CD8-positive, alpha-beta memory T cell (primary cell): ENCODE data around the gene CDC37. TPM values are rescaled to one million over a fixed set of nuclear protein-coding genes. Genes with fewer than 3 reads are reported as not detected.
"Not testable (repeated sequence)": the region's sequence is repeated elsewhere in the genome, so short reads cannot be mapped to it uniquely, and the experiment has no call there.

Experiments
- CTCF ChIA-PET: fragments of 350-600 bp; sonication (Branson Sonifier 250); formaldehyde crosslinking; loops from one replicate; lab custom pipeline; 2021; ENCODE audit warnings: antibody characterized with exemption; lab: Charles Lee
- POLR2A ChIA-PET: fragments of 350-600 bp; sonication (Branson Sonifier 250); formaldehyde crosslinking; loops from one replicate; lab custom pipeline; 2021; ENCODE audit warnings: antibody characterized with exemption; lab: Charles Lee
- DNase-seq, 5 donors: peaks; one replicate each; pipeline versions ENCODE4 v3.0.0 to v3.0.0-alpha.2; 2020 to 2022; ENCODE audit warnings: mixed read lengths in 1 of 5
- H3K27ac ChIP-seq: one replicate; pipeline ENCODE4 v1.7.0; 2013; ENCODE audit warnings: low read depth, mild to moderate bottlenecking, low read length, moderate library complexity
- H3K27me3 ChIP-seq: 2 replicates; pipeline ENCODE4 v1.7.0; 2013; ENCODE audit warnings: low read length, mild to moderate bottlenecking; ENCODE audit not compliant: insufficient read depth, poor library complexity, severe bottlenecking
- H3K36me3 ChIP-seq: 2 replicates; pipeline ENCODE4 v1.7.0; 2013; ENCODE audit warnings: mild to moderate bottlenecking, low read length, moderate library complexity; ENCODE audit not compliant: insufficient read depth
- H3K4me1 ChIP-seq: 2 replicates; pipeline ENCODE4 v1.7.0; 2013; ENCODE audit warnings: mild to moderate bottlenecking, low read length, moderate library complexity; ENCODE audit not compliant: insufficient read depth
- H3K4me3 ChIP-seq: 2 replicates; pipeline ENCODE4 v1.7.0; 2013; ENCODE audit warnings: mild to moderate bottlenecking, low read length
- H3K9me3 ChIP-seq: 2 replicates; pipeline ENCODE4 v1.7.0; 2013; ENCODE audit warnings: mild to moderate bottlenecking, low read length
- H3K27ac Mint-ChIP-seq, 8 donors: one replicate each; pipeline ENCODE4 v1.8.0; 2020 to 2021; ENCODE audit warnings: mixed read lengths in 8 of 8, mild to moderate bottlenecking in 6 of 8, inconsistent platforms in 3 of 8, moderate library complexity in 3 of 8
- H3K27me3 Mint-ChIP-seq, 2 donors: one replicate each; pipeline ENCODE4 v1.8.0; 2020 to 2021; ENCODE audit warnings: mixed read lengths in 2 of 2, mild to moderate bottlenecking in 1 of 2, moderate library complexity in 1 of 2
- H3K36me3 Mint-ChIP-seq, 3 donors: one replicate each; pipeline ENCODE4 v1.8.0; 2020 to 2021; ENCODE audit warnings: mixed read lengths in 3 of 3, inconsistent platforms in 1 of 3, mild to moderate bottlenecking in 1 of 3
- H3K4me1 Mint-ChIP-seq, 3 donors: one replicate each; pipeline ENCODE4 v1.8.0; 2020 to 2021; ENCODE audit warnings: mixed read lengths in 3 of 3, inconsistent platforms in 1 of 3, mild to moderate bottlenecking in 1 of 3
- H3K4me3 Mint-ChIP-seq, 7 donors: one replicate each; pipeline ENCODE4 v1.8.0; 2020 to 2021; ENCODE audit warnings: mixed read lengths in 7 of 7, mild to moderate bottlenecking in 6 of 7, moderate library complexity in 4 of 7, inconsistent platforms in 2 of 7
- H3K9me3 Mint-ChIP-seq, 5 donors: one replicate each; pipeline ENCODE4 v1.8.0; 2020 to 2022; ENCODE audit warnings: mixed read lengths in 5 of 5, mild to moderate bottlenecking in 3 of 5, moderate library complexity in 2 of 5, inconsistent platforms in 1 of 5
- polyA plus RNA-seq: library from polyadenylated mRNA; unstranded; fragments of 300-500 nt; fragmentation: Illumina TruSeq; gene quantifications from one replicate; pipeline ENCODE4 v1.2.3, GENCODE V29; 2021
- total RNA-seq, 2 experiments: library from RNA; stranded (reverse); gene quantifications; one replicate each; pipeline ENCODE4 v1.2.3, GENCODE V29; 2021

Gene CDC37
- total and polyA plus RNA-seq, 3 experiments from 2014 or later = 100 to 277 (median 273) TPM

- DNase-seq = no peak
- H3K27me3 ChIP-seq = no peaks in the 10 kb centered on the region
- no peak overlapping the region for H3K4me3 ChIP-seq
- H3K4me1 Mint-ChIP-seq = peaks cover 8 to 12% (median 10%) of the 10 kb centered on the region in 3 donors
- H3K27ac ChIP-seq = no peak overlapping the region
- H3K4me3 Mint-ChIP-seq = no peak overlapping the region
- ChIA-PET CTCF (interaction anchor here (1.0 to 14.7 kb wide), 8 partner anchors 11 to 203 kb away, joined by 3 to 355 read pairs (median 3); partner anchors contain the start of genes ICAM1 and ICAM4), POLR2A (no interaction called here)
- no peaks in the 10 kb centered on the region for H3K27me3 Mint-ChIP-seq
- H3K27ac Mint-ChIP-seq = peak overlapping the region in 1 of 8 donors; percentile 15
- H3K4me1 ChIP-seq = no peaks in the 10 kb centered on the region
- H3K9me3 ChIP-seq = no peaks in the 10 kb centered on the region
- H3K9me3 Mint-ChIP-seq = no peaks in the 10 kb centered on the region
- peaks cover 0 to 67% (median 7%) of the 10 kb centered on the region in 3 donors for H3K36me3 Mint-ChIP-seq
- peaks cover 9% of the 10 kb centered on the region for H3K36me3 ChIP-seq
Measured at GRCh38 chr19:10393137-10393536, 10.2 kb downstream of the CDC37 start.

DNA sequence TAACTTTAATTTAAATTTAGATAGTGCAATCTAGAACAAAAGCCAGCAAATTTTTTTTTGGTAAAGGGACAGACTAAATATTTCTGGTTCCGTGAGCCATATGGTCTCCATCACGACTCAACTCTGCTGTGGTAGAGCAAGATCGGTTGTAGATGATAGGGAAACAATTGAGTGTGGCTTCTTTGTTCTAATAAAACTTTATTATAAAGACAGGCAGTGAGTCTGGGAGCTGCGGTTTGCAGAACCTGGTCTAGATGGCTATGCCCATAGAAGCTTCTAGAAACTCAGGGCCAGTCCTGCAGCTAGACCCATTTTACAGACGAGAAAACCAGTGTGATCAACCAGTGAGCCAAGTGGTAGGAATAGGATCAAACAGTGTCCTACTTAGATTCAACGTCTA, 11.2 kb downstream of the CDC37 start:
- H3K36me3 Mint-ChIP-seq = peaks cover 0 to 61% (median 7%) of the 10 kb centered on the region in 3 donors
- Histone ChIP-seq H3K36me3 (peaks cover 9% of the 10 kb centered on the region), H3K9me3 (no peaks in the 10 kb centered on the region), H3K27ac (no peak overlapping the region), H3K4me1 (no peaks in the 10 kb centered on the region), H3K27me3 (no peaks in the 10 kb centered on the region), H3K4me3 (no peak overlapping the region)
- H3K9me3 Mint-ChIP-seq = no peaks in the 10 kb centered on the region
- CTCF ChIA-PET = interaction anchor here (0.9 to 14.7 kb wide), 10 partner anchors 9 to 133 kb away, joined by 3 to 355 read pairs (median 8); partner anchors contain the start of genes CDC37, ICAM1 and PDE4A
- no peak for DNase-seq
- peaks cover 0 to 6% (median 6%) of the 10 kb centered on the region in 3 donors for H3K4me1 Mint-ChIP-seq
- POLR2A ChIA-PET = interaction anchor here (0.6 to 2.6 kb wide), 2 partner anchors 122 to 125 kb away, joined by 6 to 10 read pairs; no protein-coding TSS in a partner anchor
- H3K27me3 Mint-ChIP-seq = no peaks in the 10 kb centered on the region
- no peak overlapping the region for H3K4me3 Mint-ChIP-seq
- peak overlapping the region in 3 of 8 donors; percentile 32 to 54 (median 50) for H3K27ac Mint-ChIP-seq

DNA sequence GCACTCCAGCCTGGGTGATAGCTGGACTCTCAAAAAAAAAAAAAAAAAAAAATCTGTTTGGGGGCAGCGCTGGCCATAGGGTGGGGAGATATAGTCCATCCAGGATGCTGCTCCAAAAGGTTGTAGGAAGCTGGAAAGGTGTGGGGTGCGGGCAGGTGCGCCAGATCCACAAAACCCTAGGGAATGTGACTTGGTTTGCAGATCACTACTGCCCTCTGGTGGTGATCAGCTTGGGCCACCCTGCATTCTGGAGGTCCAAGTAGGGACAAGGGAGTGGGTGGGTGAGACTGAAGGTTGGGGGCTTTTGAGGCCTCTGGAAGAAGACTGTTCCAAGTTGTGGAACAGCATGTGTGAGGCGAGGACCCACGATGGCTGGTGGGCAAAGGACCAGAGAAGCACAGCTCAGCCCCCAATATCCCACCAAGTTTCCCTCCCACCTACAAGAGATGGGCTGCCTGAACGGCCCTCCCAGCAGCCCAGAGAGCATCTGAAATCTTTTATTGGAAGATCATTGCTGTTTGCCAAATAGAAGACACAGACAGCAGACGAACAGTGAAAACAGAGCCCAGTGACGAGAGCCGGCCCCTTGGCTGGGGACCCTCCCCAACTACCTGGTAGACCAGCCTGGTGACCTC, 12.6 kb downstream of the CDC37 start:
- H3K4me3 Mint-ChIP-seq = peak overlapping the region in 1 of 7 donors; percentile 41
- CTCF ChIA-PET = interaction anchor here (0.7 to 14.7 kb wide), 23 partner anchors 8 to 460 kb away, joined by 3 to 355 read pairs (median 5); partner anchors contain the start of genes ICAM1, ICAM5 and TYK2
- Histone ChIP-seq H3K4me1 (no peaks in the 10 kb centered on the region), H3K4me3 (no peak overlapping the region), H3K27me3 (no peaks in the 10 kb centered on the region), H3K27ac (no peak overlapping the region), H3K9me3 (no peaks in the 10 kb centered on the region), H3K36me3 (peaks cover 9% of the 10 kb centered on the region)
- POLR2A ChIA-PET = interaction anchor here (0.6 to 2.6 kb wide), 3 partner anchors 30 to 121 kb away, joined by 3 to 10 read pairs (median 3); no protein-coding TSS in a partner anchor
- no peaks in the 10 kb centered on the region for H3K27me3 Mint-ChIP-seq
- peak overlapping the region in 7 of 8 donors; percentile 5 to 81 (median 69) for H3K27ac Mint-ChIP-seq
- H3K9me3 Mint-ChIP-seq = no peaks in the 10 kb centered on the region
- H3K4me1 Mint-ChIP-seq = peaks cover 0 to 6% (median 6%) of the 10 kb centered on the region in 3 donors
- peaks cover 0 to 48% (median 6%) of the 10 kb centered on the region in 3 donors for H3K36me3 Mint-ChIP-seq
- peak; percentile 53 to 79 (median 56) for DNase-seq

- DNase-seq = no peak
- no peaks in the 10 kb centered on the region for H3K9me3 ChIP-seq
- no peak overlapping the region for H3K4me3 ChIP-seq
- Mint-ChIP-seq H3K36me3 (peaks cover 0 to 42% (median 6%) of the 10 kb centered on the region in 3 donors), H3K9me3 (no peaks in the 10 kb centered on the region), H3K27me3 (no peaks in the 10 kb centered on the region), H3K27ac (peak overlapping the region in 5 of 8 donors; percentile 24 to 71 (median 61)), H3K4me1 (peaks cover 0 to 6% (median 6%) of the 10 kb centered on the region in 3 donors), H3K4me3 (no peak overlapping the region)
- peaks cover 5% of the 10 kb centered on the region for H3K36me3 ChIP-seq
- H3K27me3 ChIP-seq = no peaks in the 10 kb centered on the region
- no peak overlapping the region for H3K27ac ChIP-seq
- ChIA-PET POLR2A (interaction anchor here (0.6 to 3.0 kb wide), 2 partner anchors 23 to 119 kb away, joined by 3 to 35 read pairs; partner anchors contain the start of gene ICAM1), CTCF (interaction anchor here (0.7 to 14.7 kb wide), 23 partner anchors 10 to 458 kb away, joined by 3 to 355 read pairs (median 7); partner anchors contain the start of genes CDC37, ICAM1, ICAM5 and TYK2)
- H3K4me1 ChIP-seq = no peaks in the 10 kb centered on the region
Measured at GRCh38 chr19:10389863-10390262, 13.5 kb downstream of the CDC37 start.

- CTCF ChIA-PET = interaction anchor here (0.7 to 14.7 kb wide), 34 partner anchors 9 to 457 kb away, joined by 3 to 355 read pairs (median 4); partner anchors contain the start of genes CDC37, ICAM1, ICAM4 and ICAM5
- H3K27ac ChIP-seq = no peak overlapping the region
- H3K27me3 ChIP-seq = no peaks in the 10 kb centered on the region
- no peak overlapping the region for H3K4me3 ChIP-seq
- Mint-ChIP-seq H3K27ac (peak overlapping the region; percentile 25 to 77 (median 57)), H3K27me3 (no peaks in the 10 kb centered on the region), H3K4me1 (peaks cover 0 to 6% (median 6%) of the 10 kb centered on the region in 3 donors), H3K4me3 (peak overlapping the region in 1 of 7 donors; percentile 73), H3K9me3 (no peaks in the 10 kb centered on the region), H3K36me3 (peaks cover 0 to 34% (median 4%) of the 10 kb centered on the region in 3 donors)
- POLR2A ChIA-PET = interaction anchor here (0.6 to 3.0 kb wide), 4 partner anchors 24 to 130 kb away, joined by 3 to 35 read pairs (median 5); partner anchors contain the start of gene ICAM1
- H3K9me3 ChIP-seq = no peaks in the 10 kb centered on the region
- DNase-seq = peak; percentile 67 to 86 (median 79)
- no peaks in the 10 kb centered on the region for H3K4me1 ChIP-seq
- peaks cover 5% of the 10 kb centered on the region for H3K36me3 ChIP-seq
Measured at GRCh38 chr19:10388957-10389356, 14.4 kb downstream of the CDC37 start.

- Mint-ChIP-seq H3K27ac (no peak overlapping the region), H3K36me3 (peaks cover 0 to 14% (median 0%) of the 10 kb centered on the region in 3 donors), H3K9me3 (no peaks in the 10 kb centered on the region), H3K27me3 (no peaks in the 10 kb centered on the region), H3K4me1 (peaks cover 16 to 24% (median 17%) of the 10 kb centered on the region in 3 donors), H3K4me3 (no peak overlapping the region)
- ChIA-PET CTCF (interaction anchor here (5.0 to 14.7 kb wide), 2 partner anchors 115 to 125 kb away, joined by 61 to 355 read pairs; partner anchors contain the start of gene ICAM1), POLR2A (no interaction called here)
- Histone ChIP-seq H3K9me3 (no peaks in the 10 kb centered on the region), H3K27me3 (no peaks in the 10 kb centered on the region), H3K27ac (no peak overlapping the region), H3K4me1 (peaks cover 9% of the 10 kb centered on the region), H3K4me3 (no peak overlapping the region), H3K36me3 (no peaks in the 10 kb centered on the region)
- DNase-seq = no peak
Measured at GRCh38 chr19:10384580-10384979, 18.8 kb downstream of the CDC37 start.

GRCh38 chr19:10383223-10383499, 20.2 kb downstream of the CDC37 start:
- H3K9me3 ChIP-seq, H3K4me3 ChIP-seq, H3K27ac Mint-ChIP-seq, H3K27me3 Mint-ChIP-seq, H3K36me3 ChIP-seq, H3K27me3 ChIP-seq, DNase-seq, H3K27ac ChIP-seq, H3K9me3 Mint-ChIP-seq: not testable (repeated sequence)
- POLR2A ChIA-PET = interaction anchor here (0.6 to 0.7 kb wide), 2 partner anchors 82 to 286 kb away, joined by 3 to 4 read pairs; no protein-coding TSS in a partner anchor
- Mint-ChIP-seq H3K4me1 (peaks cover 18 to 27% (median 24%) of the 10 kb centered on the region in 3 donors), H3K4me3 (peak overlapping the region in 2 of 7 donors; percentile 30 to 54), H3K36me3 (peaks cover 3 to 21% (median 4%) of the 10 kb centered on the region in 3 donors)
- peaks cover 11% of the 10 kb centered on the region for H3K4me1 ChIP-seq
- CTCF ChIA-PET = interaction anchor here (2.1 to 14.7 kb wide), 2 partner anchors 114 to 124 kb away, joined by 6 to 355 read pairs; partner anchors contain the start of gene ICAM1
